Endodermal cell (in vitro differentiated cells): Measurements from ENCODE around the gene GBA3. TPM values are rescaled to one million over a fixed set of nuclear protein-coding genes. Genes with fewer than 3 reads are reported as not detected.

ENCODE experiments used
- DNase-seq: peaks from one replicate; pipeline ENCODE4 v3.0.0-alpha.2; 2017
- H3K27ac ChIP-seq: 2 replicates; pipeline ENCODE4 v1.5.1; 2013; ENCODE audit warnings: mild to moderate bottlenecking, low read depth, low read length, moderate library complexity
- H3K27me3 ChIP-seq: 2 replicates; pipeline ENCODE4 v1.6.1; 2013; ENCODE audit warnings: mild to moderate bottlenecking, low read length, moderate library complexity; ENCODE audit not compliant: insufficient read depth, control insufficient read depth, poor library complexity, severe bottlenecking
- H3K36me3 ChIP-seq: 2 replicates; pipeline ENCODE4 v1.7.0; 2013; ENCODE audit warnings: mild to moderate bottlenecking, low read length, moderate library complexity; ENCODE audit not compliant: control insufficient read depth, insufficient read depth
- H3K4me1 ChIP-seq: one replicate; pipeline ENCODE4 v1.7.0; 2013; ENCODE audit warnings: low read length; ENCODE audit not compliant: control insufficient read depth, insufficient read depth
- H3K4me3 ChIP-seq: 2 replicates; pipeline ENCODE4 v1.5.1; 2013; ENCODE audit warnings: mild to moderate bottlenecking, low read length, moderate library complexity
- H3K9ac ChIP-seq: 2 replicates; pipeline ENCODE4 v1.6.1; 2013; ENCODE audit warnings: mild to moderate bottlenecking, low read length, moderate library complexity; ENCODE audit not compliant: poor library complexity, severe bottlenecking; ENCODE audit errors: extremely low read depth
- H3K9me3 ChIP-seq: 2 replicates; pipeline ENCODE4 v1.6.1; 2013; ENCODE audit warnings: mild to moderate bottlenecking, low read length, moderate library complexity; ENCODE audit not compliant: control insufficient read depth
- H3K27ac Mint-ChIP-seq: 2 replicates; pipeline ENCODE4 v1.8.0; 2020; ENCODE audit warnings: mixed read lengths
- H3K27me3 Mint-ChIP-seq: 2 replicates; pipeline ENCODE4 v1.8.0; 2021; ENCODE audit warnings: mild to moderate bottlenecking, mixed read lengths; ENCODE audit not compliant: insufficient read depth
- H3K36me3 Mint-ChIP-seq: 2 replicates; pipeline ENCODE4 v1.8.0; 2020; ENCODE audit warnings: low read depth, mixed read lengths
- H3K4me1 Mint-ChIP-seq: 2 replicates; pipeline ENCODE4 v1.8.0; 2020; ENCODE audit warnings: mixed read lengths
- H3K4me3 Mint-ChIP-seq: 2 replicates; pipeline ENCODE4 v1.8.0; 2020; ENCODE audit warnings: mild to moderate bottlenecking, moderate library complexity, mixed read lengths
- H3K9me3 Mint-ChIP-seq: 2 replicates; pipeline ENCODE4 v1.8.0; 2020; ENCODE audit warnings: mild to moderate bottlenecking, mixed read lengths
- WGBS, 2 experiments: methylation state at CpG; one replicate each; pipeline versions ENCODE4 v1.1.5 to v1.1.7; 2013; ENCODE audit warnings: missing lambda C conversion rate in 2 of 2, mixed read lengths in 1 of 2; ENCODE audit not compliant: insufficient coverage in 1 of 2, insufficient read length in 1 of 2; 5-methylcytosine and 5-hydroxymethylcytosine counted together
- total RNA-seq, 2 donors: library from RNA; stranded (reverse); fragmentation: NEBNext Ultra II Directional in 1 of 2; extraction: Animal tissue kit (Norgen Biotek cat#: 25700) in 1 of 2; gene quantifications; 2 replicates in 1 of 2; 3 replicates in 1 of 2; pipeline ENCODE4 v1.2.1, GENCODE V29; 2021
- TF ChIP-seq, protein P1 (sequence below): fragments of 200-600 bp; sonication (generic); conservative IDR thresholded peaks from 2 replicates; pipeline ENCODE4 v1.5.0; 2021; ENCODE audit warnings: antibody characterized with exemption, mild to moderate bottlenecking

GBA3 gene
- total RNA-seq, 2 donors from 2014 or later: not detected

DNA sequence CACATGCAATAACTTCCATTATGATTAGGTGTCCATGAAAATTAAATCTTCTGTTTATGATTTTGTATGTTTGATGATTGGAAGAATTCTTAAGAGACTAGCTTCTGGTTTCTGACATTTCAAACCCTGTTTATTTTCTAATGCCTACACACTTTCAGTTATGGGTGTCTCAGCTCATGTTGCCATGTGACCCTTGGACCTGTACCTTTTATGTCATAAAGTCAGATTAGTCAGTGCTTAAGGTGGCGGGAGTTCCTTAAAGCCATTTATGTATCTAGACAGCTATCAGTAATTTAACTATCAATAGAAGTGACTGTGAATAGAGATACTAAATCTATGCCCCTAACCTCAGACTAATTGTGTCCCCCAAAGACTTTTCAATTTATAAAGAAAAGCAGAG lies 155.6 kb downstream of the GBA3 start:
- Histone ChIP-seq H3K36me3 (no peaks in the 10 kb centered on the region), H3K4me3 (no peak overlapping the region), H3K9me3 (peaks cover 3% of the 10 kb centered on the region), H3K4me1 (no peaks in the 10 kb centered on the region), H3K27ac (no peak overlapping the region), H3K27me3 (no peaks in the 10 kb centered on the region), H3K9ac (no peak overlapping the region)
- no peak overlapping the region for H3K4me3 Mint-ChIP-seq
- H3K9me3 Mint-ChIP-seq: no peaks in the 10 kb centered on the region
- no peak for DNase-seq
- TF ChIP-seq, protein P1, sequence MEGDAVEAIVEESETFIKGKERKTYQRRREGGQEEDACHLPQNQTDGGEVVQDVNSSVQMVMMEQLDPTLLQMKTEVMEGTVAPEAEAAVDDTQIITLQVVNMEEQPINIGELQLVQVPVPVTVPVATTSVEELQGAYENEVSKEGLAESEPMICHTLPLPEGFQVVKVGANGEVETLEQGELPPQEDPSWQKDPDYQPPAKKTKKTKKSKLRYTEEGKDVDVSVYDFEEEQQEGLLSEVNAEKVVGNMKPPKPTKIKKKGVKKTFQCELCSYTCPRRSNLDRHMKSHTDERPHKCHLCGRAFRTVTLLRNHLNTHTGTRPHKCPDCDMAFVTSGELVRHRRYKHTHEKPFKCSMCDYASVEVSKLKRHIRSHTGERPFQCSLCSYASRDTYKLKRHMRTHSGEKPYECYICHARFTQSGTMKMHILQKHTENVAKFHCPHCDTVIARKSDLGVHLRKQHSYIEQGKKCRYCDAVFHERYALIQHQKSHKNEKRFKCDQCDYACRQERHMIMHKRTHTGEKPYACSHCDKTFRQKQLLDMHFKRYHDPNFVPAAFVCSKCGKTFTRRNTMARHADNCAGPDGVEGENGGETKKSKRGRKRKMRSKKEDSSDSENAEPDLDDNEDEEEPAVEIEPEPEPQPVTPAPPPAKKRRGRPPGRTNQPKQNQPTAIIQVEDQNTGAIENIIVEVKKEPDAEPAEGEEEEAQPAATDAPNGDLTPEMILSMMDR: no peak
- H3K27ac Mint-ChIP-seq: no peak overlapping the region
- no peaks in the 10 kb centered on the region for H3K36me3 Mint-ChIP-seq
- WGBS, 2 experiments: 13% methylated on average over 1 of the region's 1 CpG; no CpG with 5 or more reads in 1 of the 2 experiments
- H3K4me1 Mint-ChIP-seq: peaks cover 8% of the 10 kb centered on the region
- no peaks in the 10 kb centered on the region for H3K27me3 Mint-ChIP-seq

DNA sequence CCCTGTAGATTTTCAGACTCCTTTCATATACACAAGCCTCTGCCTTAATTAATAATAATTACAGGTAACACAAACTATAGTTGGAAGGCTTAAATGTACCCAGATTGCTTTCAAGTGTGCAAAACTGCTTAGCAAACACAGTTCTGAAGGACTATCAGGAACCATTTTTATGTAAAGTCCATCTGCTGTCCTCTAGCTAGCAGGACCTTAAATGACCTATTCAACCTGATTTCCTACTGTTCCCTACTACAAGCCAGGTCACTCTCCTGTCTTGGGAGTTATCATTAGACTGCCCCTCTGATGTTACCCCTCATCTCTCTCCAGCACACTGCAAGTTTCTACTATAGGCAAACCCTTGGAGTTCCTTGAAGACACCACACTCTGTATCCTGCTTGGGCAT lies 157.3 kb downstream of the GBA3 start:
- Histone ChIP-seq H3K36me3 (no peaks in the 10 kb centered on the region), H3K9me3 (no peaks in the 10 kb centered on the region), H3K9ac (no peak overlapping the region), H3K27me3 (no peaks in the 10 kb centered on the region), H3K4me1 (no peaks in the 10 kb centered on the region), H3K27ac (no peak overlapping the region), H3K4me3 (no peak overlapping the region)
- no peak for DNase-seq
- Mint-ChIP-seq H3K27ac (no peak overlapping the region), H3K27me3 (no peaks in the 10 kb centered on the region), H3K9me3 (no peaks in the 10 kb centered on the region), H3K4me1 (peaks cover 16% of the 10 kb centered on the region), H3K36me3 (no peaks in the 10 kb centered on the region), H3K4me3 (no peak overlapping the region)
- TF ChIP-seq, protein P1: no peak

DNA sequence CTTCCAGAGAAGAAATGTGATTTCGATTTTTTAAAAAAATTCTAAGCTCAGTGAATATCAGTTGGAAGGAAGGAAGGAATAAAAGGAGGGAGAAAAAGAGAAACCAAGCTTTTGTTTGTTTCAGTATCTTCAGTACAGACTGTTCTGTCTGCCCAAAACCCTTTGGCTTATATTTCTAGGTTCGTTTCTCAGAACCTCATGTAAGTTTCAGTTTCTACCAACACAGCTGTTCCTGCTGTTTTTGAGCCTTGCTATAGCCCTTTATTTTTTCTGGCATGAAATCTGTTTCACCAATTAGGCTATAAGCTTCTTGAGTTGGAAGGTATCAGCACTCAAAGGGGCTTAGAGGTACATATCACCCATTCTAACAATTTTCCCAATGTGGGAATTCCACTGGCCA lies 157.9 kb downstream of the GBA3 start:
- H3K4me1 ChIP-seq: no peaks in the 10 kb centered on the region
- H3K4me3 ChIP-seq: no peak overlapping the region
- TF ChIP-seq, protein P1: no peak
- no peaks in the 10 kb centered on the region for H3K9me3 Mint-ChIP-seq
- no peaks in the 10 kb centered on the region for H3K27me3 Mint-ChIP-seq
- no peak overlapping the region for H3K27ac ChIP-seq
- H3K36me3 ChIP-seq: no peaks in the 10 kb centered on the region
- no peaks in the 10 kb centered on the region for H3K36me3 Mint-ChIP-seq
- H3K4me1 Mint-ChIP-seq: peaks cover 16% of the 10 kb centered on the region
- H3K9ac ChIP-seq: no peak overlapping the region
- H3K27ac Mint-ChIP-seq: no peak overlapping the region
- H3K9me3 ChIP-seq: no peaks in the 10 kb centered on the region
- 83 to 100% methylated on average over 1 to 2 of the region's 2 CpGs for WGBS, 2 experiments
- no peaks in the 10 kb centered on the region for H3K27me3 ChIP-seq
- H3K4me3 Mint-ChIP-seq: no peak overlapping the region
- DNase-seq: no peak
